Stimulated activated CD4-positive, alpha-beta T cell treated with anti-CD3 and anti-CD28 coated beads, Interleukin-1b, Interleukin-23, amount 100 ng/mL, for 1 hour (primary cell): ENCODE data around the gene NYNRIN.
"Not testable (repeated sequence)": the region's sequence is repeated elsewhere in the genome, so short reads cannot be mapped to it uniquely, and the experiment has no call there.

Experiments used
- DNase-seq, 2 donors: peaks; one replicate each; pipeline ENCODE4 v3.0.0-alpha.2; 2020; ENCODE audit warnings: low read depth in 2 of 2

Gene NYNRIN

DNA sequence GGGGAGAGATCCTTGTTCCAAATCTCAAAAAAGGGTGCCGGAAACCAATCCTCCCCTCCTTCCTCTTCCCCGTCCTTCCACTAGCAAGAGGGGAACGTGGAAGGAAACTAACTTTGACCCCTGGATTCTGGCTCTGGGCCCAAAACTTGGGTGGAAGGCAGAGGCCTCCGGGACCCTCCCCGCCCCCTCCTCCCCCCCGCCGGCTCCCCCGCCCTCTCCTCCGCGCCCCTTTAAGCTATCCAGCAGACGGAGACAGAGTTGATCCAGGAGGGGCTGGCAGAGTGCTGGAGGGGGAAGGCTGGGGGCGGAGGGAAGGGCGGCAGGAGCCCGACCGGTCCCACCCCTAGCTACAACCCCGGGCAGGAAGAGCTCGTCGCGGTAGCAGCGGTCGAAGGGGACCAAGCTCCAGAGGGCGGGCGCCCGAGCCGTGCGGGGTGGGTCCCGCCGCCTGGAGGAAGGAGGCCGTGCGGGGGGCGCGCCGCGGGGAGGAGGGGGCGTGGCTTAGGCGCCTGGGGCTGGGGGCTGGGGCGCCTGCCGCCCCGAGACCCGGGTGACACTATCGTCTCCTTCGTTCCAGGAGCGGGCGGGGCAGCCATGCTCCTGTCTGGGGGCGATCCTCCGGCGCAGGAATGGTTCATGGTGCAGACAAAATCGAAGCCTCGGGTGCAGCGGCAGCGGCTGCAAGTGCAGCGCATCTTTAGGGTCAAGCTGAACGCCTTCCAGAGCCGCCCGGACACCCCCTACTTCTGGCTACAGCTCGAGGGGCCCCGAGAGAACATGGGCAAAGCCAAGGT, at the start of gene NYNRIN:
NYNRIN (plus strand) TSS at position 351 of the 794 bp plus-strand sequence; CDS start at position 595, 244 bp downstream.
- DNase-seq: no peak

DNA sequence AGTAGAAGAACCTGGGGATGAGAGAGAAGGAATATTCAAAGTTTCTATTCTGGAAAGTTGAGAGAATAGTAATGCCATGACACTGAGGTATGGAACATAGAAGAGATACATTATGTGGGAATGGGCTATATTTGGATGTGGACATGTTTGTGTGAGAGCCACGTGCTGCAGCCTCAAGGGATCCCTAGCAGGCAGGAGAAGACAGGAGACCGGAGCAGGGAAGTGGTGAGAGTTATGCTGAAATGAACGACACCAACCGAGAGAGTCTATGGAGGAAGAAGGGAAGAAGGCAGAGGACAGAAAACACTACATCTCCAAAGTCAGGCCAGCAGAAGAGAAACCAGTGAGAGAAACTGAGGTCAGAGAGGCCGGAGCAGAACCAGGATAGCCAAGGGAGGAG, 49.1 kb upstream of the NYNRIN start:
- DNase-seq: no peak

DNA sequence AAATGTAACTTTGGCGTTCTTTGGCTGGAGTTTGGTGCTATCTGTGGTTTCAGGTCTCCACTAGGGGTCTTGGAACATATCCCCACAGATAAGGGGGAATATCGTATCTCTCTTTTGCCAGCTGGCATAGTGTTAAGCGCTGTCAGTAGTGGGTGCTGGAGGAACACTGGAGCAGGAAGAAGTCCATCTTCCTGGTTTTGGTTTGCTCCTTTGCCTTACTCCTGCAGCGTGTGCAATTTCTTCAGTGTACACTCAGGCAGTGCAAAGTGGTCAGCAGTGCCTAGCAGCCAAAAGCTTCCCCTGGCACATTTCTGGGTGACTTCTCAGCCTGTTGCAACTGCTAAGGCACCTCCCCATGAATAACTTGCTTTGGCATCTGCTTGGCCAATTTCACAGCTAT, 47.3 kb upstream of the NYNRIN start:
- no peak for DNase-seq

DNA sequence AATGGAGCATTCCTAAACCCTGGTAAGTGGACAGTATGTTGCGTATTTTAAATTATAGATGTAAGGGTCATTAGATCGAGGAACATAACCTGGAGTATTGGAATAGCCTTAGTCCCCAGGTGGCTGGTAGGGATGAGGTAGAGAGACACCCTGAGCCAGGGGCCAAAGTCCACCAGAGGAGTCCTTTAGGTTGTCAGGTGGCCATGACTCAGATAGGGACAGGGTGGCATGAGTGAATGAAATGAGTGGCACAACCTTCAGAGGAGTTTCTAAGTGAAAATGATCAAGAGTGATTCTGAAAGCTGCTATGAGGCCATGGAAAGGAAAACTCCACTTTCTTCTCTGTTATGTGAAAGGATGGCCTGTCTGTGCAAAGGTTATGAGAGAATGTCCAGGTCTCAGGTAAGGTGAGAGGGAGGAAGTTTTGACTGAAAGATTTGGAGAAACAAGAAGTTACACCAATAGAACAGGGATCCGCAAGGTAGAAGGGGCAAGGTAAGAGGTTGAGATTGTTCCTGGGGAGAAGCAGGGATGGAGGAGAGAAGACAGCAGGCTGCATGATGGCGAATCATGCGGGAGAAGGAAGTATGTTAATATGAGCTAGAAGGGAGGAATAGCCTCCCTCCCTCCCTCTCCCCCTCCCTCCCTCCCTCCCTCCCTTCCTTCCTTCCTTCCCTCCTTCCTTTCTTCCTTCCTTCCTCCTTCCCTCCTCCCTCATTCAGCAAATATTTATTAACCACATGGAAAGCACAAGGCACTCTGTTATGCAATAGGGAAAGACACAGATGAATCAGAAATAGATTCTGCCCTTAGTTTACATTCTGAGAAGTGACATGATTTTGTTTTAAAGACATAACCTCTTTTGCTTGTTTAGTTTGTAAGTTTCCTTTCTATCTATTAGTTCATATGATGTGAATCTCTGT, 45.0 kb upstream of the NYNRIN start:
- no peak for DNase-seq

DNA sequence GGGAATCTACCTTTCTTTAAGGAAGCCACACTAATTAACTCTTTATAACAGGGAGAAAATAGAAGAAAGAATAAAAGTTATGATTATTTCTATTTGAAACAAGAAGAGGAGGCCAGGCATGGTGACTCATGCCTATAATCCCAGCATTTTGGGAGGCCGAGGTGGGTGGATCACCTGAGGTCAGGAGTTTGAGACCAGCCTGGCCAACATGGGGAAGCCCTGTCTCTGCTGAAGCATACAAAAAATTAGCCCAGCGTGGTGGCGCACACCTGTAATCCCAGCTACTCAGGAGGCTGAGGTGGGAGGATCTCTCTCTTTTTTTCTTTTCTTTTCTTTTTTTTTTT, 44.3 kb upstream of the NYNRIN start:
- DNase-seq: not testable (repeated sequence)

DNA sequence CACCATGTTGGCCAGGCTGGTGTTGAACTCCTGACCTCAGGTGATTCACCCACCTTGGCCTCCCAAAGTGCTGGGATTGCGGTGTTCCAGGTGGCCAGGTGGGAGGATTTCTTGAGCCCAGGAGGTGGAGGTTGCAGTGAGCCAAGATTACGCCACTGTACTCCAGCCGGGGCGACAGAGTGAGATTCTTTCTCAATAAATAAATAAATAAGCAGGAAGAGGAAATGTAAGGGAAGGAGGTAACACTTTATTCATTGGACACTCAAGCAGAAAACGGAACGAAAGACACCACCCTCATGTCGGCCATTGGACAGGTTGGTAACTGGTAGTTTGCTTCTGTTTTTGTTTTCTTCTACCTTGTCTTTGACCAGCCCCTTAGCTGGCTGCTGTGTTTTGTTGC, 43.8 kb upstream of the NYNRIN start:
- no peak for DNase-seq

- no peak for DNase-seq
These were observed 42.6 kb upstream of the NYNRIN start for GRCh38 chr14:24356208-24356607.

DNA sequence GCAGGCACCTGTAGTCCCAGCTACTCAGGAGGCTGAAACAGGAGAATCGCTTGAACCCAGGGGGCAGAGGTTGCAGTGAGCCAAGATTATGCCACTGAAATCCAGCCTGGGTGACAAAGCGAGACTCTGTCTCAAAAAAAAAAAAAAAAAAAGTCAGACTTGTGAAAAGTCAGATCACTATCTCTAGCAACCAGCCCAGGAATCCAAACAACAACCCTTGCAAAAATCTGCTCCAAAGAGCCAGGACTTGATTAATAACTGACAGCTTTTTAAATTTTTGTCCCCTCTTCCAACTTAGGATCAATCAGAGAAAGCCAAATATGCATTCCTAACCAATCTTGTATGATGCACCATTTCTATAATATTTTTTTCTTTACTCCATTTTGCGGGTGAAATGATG, 38.5 kb upstream of the NYNRIN start:
- no peak for DNase-seq

GRCh38 chr14:24361326-24361725, 37.5 kb upstream of the NYNRIN start:
- DNase-seq: no peak

GRCh38 chr14:24362241-24362960, 36.4 kb upstream of the NYNRIN start:
- no peak for DNase-seq

- DNase-seq: no peak
These were observed 35.4 kb upstream of the NYNRIN start for GRCh38 chr14:24363401-24363800.

DNA sequence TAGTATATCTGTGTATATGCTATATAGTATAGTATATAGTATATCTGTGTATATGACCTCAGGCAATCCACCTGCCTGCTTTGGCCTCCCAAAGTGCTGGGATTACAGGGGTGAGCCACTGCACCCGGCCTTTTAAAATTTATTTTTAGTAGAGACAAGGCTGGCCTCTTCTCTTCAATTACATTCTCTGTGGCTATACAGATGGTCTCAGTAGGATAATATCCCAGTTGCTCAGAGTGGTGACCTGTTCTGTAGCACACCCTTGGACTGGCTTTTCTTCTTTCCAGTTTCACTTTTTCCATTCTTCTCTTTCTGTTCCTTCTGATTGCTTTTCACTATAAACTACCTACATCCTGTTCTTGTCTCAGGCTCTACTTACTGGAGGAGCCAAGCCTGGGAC, 34.0 kb upstream of the NYNRIN start:
- no peak for DNase-seq

GRCh38 chr14:24365600-24366412, 33.0 kb upstream of the NYNRIN start:
- DNase-seq: peak in 1 of 2 donors; percentile 44

- no peak for DNase-seq
These were observed 32.4 kb upstream of the NYNRIN start for GRCh38 chr14:24366413-24366720.

DNA sequence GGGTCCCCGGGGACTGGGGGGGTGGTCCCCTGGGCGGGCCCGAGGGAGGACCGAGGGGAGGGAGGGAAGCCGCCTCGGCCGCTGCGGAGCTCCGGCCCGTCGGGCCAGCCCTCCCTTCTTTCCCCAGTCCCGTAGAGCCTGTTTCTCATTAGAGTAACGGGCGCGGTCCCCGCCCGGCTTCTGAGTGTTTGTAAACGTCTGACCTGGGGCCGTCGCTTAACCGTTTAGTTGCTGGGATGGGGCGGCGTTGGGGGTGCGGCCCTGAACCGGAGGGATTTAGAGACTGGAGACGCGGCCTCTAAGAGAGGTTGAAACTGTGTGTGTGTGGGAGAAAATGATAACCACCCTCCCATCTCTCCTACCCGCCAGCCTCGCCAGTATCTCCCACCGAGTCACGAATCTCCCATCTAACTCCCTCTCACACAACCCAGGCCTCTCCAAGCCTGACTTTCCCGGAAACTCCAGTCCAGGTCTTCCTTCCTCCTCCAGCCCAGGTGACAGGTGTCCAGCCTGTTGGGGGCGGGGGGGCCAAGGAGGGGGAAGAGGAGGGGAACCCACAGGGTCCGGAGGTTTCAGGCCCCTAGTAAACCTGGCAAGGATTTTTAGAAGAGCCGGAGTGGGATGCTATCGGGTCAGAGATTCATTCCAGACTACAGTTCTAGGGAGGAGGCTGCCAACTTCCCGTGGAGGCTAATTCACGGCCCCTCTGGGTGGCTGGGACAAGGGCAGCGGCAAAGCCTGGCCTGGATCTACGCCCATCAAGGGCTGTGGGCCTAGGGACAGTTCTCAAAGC, 31.9 kb upstream of the NYNRIN start:
- DNase-seq: no peak

GRCh38 chr14:24367514-24368211, 31.1 kb upstream of the NYNRIN start, which contains the start of gene NFATC4:
TSS of gene NFATC4 (plus strand) at chr14:24368184. CDS start at chr14:24368341, 157 bp downstream.
- DNase-seq: no peak

GRCh38 chr14:24368212-24368561, 30.6 kb upstream of the NYNRIN start:
- no peak for DNase-seq

DNA sequence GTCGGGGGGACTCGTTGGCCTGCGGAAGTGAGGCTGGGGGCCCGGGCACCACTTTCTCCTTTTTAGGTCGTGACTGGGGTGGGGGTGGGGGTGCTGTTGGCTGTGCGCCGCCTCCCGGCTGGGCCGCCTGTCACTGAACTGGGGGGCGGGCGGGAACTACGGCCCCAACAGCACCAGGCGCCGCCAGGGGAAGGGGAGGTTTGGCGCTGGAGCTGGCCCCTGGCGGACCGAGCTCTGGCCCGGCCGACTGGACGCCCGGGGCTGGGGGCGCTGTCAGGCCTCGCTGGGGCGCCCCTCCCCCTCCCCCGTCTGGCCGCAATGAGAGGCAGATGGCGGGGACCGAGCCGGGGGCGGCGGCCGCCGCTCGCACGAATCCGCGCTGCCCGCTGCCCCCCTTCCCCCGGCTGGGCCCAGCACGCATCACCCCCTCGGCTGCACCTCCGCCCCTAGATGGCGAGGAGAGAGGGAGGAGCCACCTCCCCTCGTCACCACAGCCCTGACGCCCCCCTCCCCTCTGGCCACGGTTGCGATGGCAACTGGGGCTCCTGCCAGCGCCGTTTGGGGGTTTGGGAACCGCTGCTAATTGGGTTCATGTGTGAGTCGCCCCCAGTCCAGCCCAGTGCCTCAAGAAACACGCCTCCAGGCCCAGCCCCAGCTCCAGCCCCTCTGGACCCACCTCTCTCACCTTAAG, 30.1 kb upstream of the NYNRIN start:
- DNase-seq: no peak

- DNase-seq: no peak
These were observed 29.3 kb upstream of the NYNRIN start for GRCh38 chr14:24369463-24369862.
